Transverse colon (tissue), 3 donors: Measurements from ENCODE around the gene ART1.

Experiments
- POLR2A ChIP-seq: fragments of 450-650 bp; IDR thresholded peaks from one replicate; pipeline ENCODE4 v1.6.1; 2016; ENCODE audit warnings: antibody characterized with exemption, mild to moderate bottlenecking, moderate library complexity
- TF ChIP-seq, protein P1 (sequence below), 5 experiments: fragments of 200-600 bp in 3 of 5; fragments of 450-650 bp in 2 of 5; sonication (generic) in 3 of 5; IDR thresholded peaks; 1 replicate in 2 of 5; 2 replicates in 3 of 5; pipeline ENCODE4 v1.5.1; 2016 to 2017; ENCODE audit warnings: antibody characterized with exemption in 5 of 5, inconsistent platforms in 3 of 5, mild to moderate bottlenecking in 2 of 5, moderate library complexity in 1 of 5

DNA sequence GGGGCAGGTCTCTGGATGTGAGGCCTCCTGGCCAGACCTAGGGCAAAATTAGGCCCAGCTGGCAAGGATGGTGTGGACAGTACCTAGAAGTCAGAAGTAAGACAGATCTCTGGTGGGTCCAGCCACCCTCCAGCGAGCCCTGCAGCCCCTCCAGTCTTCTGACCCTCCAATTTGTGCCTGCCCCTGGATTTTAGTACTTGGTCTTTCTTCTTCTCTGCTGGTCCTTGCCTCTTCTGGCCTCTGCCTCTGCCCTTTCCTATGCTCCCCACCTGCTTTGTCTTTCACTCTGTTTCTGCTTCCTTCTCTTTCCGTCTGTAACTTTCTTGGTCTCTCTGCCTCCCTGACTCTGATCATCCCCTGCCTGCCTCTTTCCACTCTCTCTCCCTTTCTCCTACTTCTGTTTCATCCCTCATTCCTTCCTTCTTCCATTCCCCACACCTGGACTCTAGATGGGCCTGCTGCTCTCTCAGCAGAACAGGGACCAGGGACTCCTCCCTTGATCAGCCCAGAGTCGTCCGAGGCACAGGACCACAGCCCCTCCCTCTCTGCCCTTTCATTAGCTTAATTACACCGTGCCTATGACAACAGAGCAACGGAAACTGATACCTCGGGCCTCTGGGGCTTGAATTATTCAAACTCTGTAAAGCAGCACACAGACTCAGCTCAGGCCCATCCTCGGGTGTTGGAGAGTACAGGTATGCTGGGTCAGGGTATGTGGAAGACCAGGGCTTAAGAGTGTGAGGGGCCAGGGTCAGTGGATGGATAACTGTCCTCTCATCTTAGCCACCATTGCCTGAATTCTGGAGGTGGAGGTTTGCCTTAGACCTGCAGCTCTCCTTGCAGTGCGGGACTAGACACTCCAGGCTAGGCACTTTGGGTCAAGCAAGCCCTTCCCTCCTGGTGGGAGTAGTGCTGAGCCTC lies 26.7 kb downstream of the ART1 start, which contains the start of gene CHRNA10:
- no peak for TF ChIP-seq POLR2A
- TF ChIP-seq, protein P1, sequence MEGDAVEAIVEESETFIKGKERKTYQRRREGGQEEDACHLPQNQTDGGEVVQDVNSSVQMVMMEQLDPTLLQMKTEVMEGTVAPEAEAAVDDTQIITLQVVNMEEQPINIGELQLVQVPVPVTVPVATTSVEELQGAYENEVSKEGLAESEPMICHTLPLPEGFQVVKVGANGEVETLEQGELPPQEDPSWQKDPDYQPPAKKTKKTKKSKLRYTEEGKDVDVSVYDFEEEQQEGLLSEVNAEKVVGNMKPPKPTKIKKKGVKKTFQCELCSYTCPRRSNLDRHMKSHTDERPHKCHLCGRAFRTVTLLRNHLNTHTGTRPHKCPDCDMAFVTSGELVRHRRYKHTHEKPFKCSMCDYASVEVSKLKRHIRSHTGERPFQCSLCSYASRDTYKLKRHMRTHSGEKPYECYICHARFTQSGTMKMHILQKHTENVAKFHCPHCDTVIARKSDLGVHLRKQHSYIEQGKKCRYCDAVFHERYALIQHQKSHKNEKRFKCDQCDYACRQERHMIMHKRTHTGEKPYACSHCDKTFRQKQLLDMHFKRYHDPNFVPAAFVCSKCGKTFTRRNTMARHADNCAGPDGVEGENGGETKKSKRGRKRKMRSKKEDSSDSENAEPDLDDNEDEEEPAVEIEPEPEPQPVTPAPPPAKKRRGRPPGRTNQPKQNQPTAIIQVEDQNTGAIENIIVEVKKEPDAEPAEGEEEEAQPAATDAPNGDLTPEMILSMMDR (IDR thresholded peaks at IDR 0.05) = no peak
